Upper lobe of right lung (tissue), 1 donor: ENCODE results near the gene LRRC74A. TPM values are rescaled to one million over a fixed set of nuclear protein-coding genes. Genes with fewer than 3 reads are reported as not detected.

Source experiments
- ATAC-seq: fragments of 200-7000 bp; cut with Tn5 transposase; one replicate; pipeline ENCODE4 v1.9.1; 2020; ENCODE audit warnings: mild to moderate bottlenecking, moderate library complexity
- DNase-seq: peaks from one replicate; pipeline ENCODE4 v3.0.0-alpha.2; 2020
- H3K27ac ChIP-seq: fragments of 200-600 bp; one replicate; pipeline ENCODE4 v1.8.0; 2022
- H3K27me3 ChIP-seq: fragments of 200-600 bp; one replicate; pipeline ENCODE4 v1.8.0; 2022; ENCODE audit warnings: mild to moderate bottlenecking
- H3K36me3 ChIP-seq: fragments of 200-600 bp; one replicate; pipeline ENCODE4 v1.8.0; 2022
- H3K4me1 ChIP-seq: fragments of 200-600 bp; one replicate; pipeline ENCODE4 v1.8.0; 2022
- H3K4me3 ChIP-seq: fragments of 200-600 bp; one replicate; pipeline ENCODE4 v1.8.0; 2022; ENCODE audit warnings: mild to moderate bottlenecking
- H3K9me3 ChIP-seq: fragments of 200-600 bp; one replicate; pipeline ENCODE4 v1.8.0; 2022
- intact Hi-C: fragments of 100-400 bp; cut with DNase I; formaldehyde crosslinking; loops from one replicate; pipeline ENCODE4 v1.11.0; 2022
- total RNA-seq: library from RNA; stranded (reverse); fragmentation: NEBNext Ultra II Directional; extraction: Animal tissue kit (Norgen Biotek cat#: 25700); gene quantifications from one replicate; pipeline ENCODE4 v1.2.1, GENCODE V29; 2021
- TF ChIP-seq, protein P1 (sequence below): fragments of 200-600 bp; IDR thresholded peaks from one replicate; pipeline ENCODE4 v1.8.0; 2022; ENCODE audit warnings: antibody characterized with exemption
- donor health status: DM: no; HTN: yes; CAD: no; lungs with severe emphysema.

LRRC74A gene
- total RNA-seq, 1 donor from 2014 or later: not detected

- Histone ChIP-seq H3K4me1 (no peaks in the 10 kb centered on the region), H3K9me3 (no peaks in the 10 kb centered on the region), H3K27ac (no peak overlapping the region), H3K27me3 (no peaks in the 10 kb centered on the region), H3K36me3 (no peaks in the 10 kb centered on the region), H3K4me3 (no peak overlapping the region)
- ATAC-seq (no peak), DNase-seq (no peak)
- TF ChIP-seq, protein P1, sequence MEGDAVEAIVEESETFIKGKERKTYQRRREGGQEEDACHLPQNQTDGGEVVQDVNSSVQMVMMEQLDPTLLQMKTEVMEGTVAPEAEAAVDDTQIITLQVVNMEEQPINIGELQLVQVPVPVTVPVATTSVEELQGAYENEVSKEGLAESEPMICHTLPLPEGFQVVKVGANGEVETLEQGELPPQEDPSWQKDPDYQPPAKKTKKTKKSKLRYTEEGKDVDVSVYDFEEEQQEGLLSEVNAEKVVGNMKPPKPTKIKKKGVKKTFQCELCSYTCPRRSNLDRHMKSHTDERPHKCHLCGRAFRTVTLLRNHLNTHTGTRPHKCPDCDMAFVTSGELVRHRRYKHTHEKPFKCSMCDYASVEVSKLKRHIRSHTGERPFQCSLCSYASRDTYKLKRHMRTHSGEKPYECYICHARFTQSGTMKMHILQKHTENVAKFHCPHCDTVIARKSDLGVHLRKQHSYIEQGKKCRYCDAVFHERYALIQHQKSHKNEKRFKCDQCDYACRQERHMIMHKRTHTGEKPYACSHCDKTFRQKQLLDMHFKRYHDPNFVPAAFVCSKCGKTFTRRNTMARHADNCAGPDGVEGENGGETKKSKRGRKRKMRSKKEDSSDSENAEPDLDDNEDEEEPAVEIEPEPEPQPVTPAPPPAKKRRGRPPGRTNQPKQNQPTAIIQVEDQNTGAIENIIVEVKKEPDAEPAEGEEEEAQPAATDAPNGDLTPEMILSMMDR: no peak
- intact Hi-C loops: no loop called here
Observed at GRCh38 chr14:76820700-76821099, 5.5 kb upstream of the LRRC74A start.

DNA sequence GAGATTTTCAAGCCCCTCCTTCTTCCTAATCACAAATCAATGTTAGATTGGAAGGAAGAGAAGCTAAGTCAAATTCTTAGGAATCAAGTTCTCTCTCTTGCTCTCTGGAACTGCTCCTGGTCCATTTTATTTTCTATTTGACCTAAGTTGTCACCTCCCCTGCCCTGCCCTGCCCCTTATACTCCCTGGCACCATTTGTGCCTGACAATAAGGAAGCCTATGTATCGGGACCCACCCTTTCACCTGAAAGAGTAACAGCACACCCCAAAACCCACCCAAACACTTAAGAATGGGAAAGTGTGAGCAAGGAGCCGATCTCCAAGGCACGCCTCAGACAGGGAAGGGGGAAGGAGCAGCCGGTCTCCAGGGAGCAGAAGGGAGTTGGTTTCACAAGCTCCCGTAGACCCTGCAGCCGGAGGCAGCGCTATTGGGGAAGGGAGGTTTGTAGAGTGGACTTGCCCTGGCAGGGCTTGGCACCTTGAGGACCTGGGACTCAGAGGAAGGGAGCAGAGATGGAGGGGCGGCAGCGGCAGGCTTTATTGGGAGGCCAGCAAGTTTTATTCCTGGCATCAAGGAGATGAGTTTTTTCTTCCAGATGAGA, 1.6 kb downstream of the LRRC74A start:
- H3K36me3 ChIP-seq: no peaks in the 10 kb centered on the region
- TF ChIP-seq, protein P1: no peak
- no peaks in the 10 kb centered on the region for H3K9me3 ChIP-seq
- no peak for ATAC-seq
- intact Hi-C loops: no loop called here
- no peak for DNase-seq
- peak overlapping the region; percentile 26 for H3K4me3 ChIP-seq
- no peaks in the 10 kb centered on the region for H3K27me3 ChIP-seq
- no peak overlapping the region for H3K27ac ChIP-seq
- H3K4me1 ChIP-seq: peaks cover 6% of the 10 kb centered on the region

DNA sequence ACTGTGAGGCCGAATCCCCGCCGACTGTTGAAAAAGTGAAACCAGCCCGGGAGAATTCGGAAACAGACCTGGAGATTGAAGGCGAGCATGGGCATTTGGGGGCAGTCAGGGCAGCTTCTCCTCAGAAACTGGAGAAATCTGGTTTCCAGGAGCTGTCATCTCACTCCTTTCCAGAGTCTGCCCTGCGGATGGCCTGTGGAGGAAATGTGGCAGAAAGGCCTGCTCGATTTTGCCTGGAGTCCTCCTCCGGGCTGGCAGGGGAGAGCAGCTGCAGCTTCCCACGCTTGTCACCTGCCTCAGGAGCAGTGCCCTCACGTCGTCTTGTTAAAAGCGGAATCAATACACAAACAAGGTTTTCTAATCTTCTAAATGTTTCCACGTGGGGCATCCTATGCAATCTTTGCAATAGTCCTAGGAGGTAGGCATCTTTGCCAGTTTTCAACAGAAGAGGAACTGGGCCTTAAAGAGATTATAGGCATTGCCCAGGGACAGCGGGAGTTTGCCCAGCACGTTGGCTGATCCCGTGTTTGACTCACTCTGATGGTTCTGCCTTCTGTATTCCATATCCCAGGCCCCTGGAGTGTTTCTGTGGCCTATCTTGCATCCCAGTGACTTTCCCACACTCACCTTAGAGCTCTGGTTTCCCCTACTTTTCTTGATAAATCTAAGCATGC, 2.3 kb downstream of the LRRC74A start:
- ATAC-seq (peak; percentile 49), DNase-seq (no peak)
- peaks cover 6% of the 10 kb centered on the region for H3K4me1 ChIP-seq
- intact Hi-C loops: no loop called here
- H3K4me3 ChIP-seq: peak overlapping the region; percentile 26
- H3K27me3 ChIP-seq: no peaks in the 10 kb centered on the region
- TF ChIP-seq, protein P1: no peak
- H3K36me3 ChIP-seq: no peaks in the 10 kb centered on the region
- H3K27ac ChIP-seq: no peak overlapping the region
- no peaks in the 10 kb centered on the region for H3K9me3 ChIP-seq

DNA sequence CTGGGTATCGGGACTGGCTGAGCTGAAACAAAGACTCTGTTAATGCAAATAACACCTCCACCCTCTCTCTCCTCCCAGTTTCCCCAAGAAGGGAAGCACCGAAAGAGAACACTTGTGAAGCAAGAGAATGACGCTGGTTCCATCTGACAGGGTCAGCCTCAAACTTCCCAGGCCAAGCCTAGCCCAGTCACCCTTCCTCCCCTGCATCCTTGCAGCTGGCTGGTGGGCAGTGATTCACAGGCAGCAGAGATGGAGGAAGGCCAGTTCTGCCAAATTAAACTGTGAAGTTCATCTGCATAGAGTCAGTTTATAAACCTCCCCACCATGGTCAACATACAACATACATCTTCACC, 2.8 kb downstream of the LRRC74A start:
- H3K27me3 ChIP-seq: no peaks in the 10 kb centered on the region
- no peak for DNase-seq
- H3K9me3 ChIP-seq: no peaks in the 10 kb centered on the region
- intact Hi-C loops: no loop called here
- H3K4me1 ChIP-seq: peaks cover 6% of the 10 kb centered on the region
- no peaks in the 10 kb centered on the region for H3K36me3 ChIP-seq
- no peak overlapping the region for H3K27ac ChIP-seq
- ATAC-seq: peak; percentile 83
- TF ChIP-seq, protein P1: no peak
- no peak overlapping the region for H3K4me3 ChIP-seq

DNA sequence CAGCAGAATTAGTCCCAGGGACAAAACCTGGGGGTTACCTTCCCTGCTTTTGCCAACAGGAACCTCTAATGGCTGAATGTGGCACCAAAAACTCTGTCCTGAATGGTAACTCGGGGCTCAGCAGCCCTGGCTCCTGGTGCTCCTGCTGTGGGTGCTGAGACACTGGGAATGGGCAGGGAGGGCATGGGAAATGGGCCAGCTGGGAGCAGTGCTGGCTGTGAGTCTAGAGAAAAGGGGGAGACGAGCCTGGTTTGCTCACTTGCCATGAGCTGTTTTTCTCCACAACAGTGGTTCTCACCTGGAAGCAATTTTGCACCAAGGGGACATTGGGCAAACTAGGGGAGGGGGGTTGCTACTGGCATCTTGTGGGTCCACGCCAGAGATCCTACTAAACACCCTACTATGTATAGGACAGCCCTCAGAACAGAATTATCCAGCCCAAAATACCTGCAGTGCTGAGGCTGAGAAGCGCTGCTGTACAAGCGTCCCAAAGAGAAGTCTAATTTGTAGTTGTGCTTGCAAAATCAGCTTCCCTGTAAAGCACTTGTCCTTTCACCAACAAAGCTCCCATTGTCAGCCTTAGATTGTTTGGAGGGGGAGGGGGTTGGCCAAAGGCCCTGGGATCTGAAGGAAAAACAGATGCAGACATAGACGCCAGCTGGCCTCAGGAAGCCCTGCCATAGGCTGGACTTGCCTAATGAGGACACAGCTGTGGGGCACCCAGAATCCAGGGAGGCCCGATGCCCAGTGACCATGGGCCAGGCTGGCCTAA, 3.6 kb downstream of the LRRC74A start:
- peak overlapping the region; percentile 17 for H3K27ac ChIP-seq
- DNase-seq: no peak
- TF ChIP-seq, protein P1: no peak

More for the DNA sequence above, 3.6 kb downstream of the LRRC74A start:
- H3K4me1 ChIP-seq: peaks cover 6% of the 10 kb centered on the region
- H3K4me3 ChIP-seq: no peak overlapping the region
- no peaks in the 10 kb centered on the region for H3K9me3 ChIP-seq
- intact Hi-C loops: no loop called here
- no peaks in the 10 kb centered on the region for H3K36me3 ChIP-seq
- H3K27me3 ChIP-seq: no peaks in the 10 kb centered on the region
- ATAC-seq: no peak
